K562 (cell line): ENCODE results near the gene ITSN1. TPM values are rescaled to one million over a fixed set of nuclear protein-coding genes. Genes with fewer than 3 reads are reported as not detected.

Source experiments
- ATAC-seq: fragments of 200-7000 bp; cut with Tn5 transposase; 3 replicates; pipeline ENCODE4 v1.9.1; 2020; ENCODE audit warnings: moderate library complexity
- BruUV-seq: library from RNA; stranded (reverse); fragments of 400-500 nt; replicated peaks from 2 replicates; lab custom pipeline; 2021; lab: Mats Ljungman, UMichigan
- CTCF ChIA-PET: fragments of 300-600 bp; formaldehyde crosslinking; extraction: SDS; loops from one replicate; lab custom pipeline; 2021; ENCODE audit warnings: low intra/inter-chr PET ratio; lab: Yijun Ruan, JAX
- POLR2A ChIA-PET: fragments of 300-600, 350-650 bp; sonication (Branson Sonifier 250); formaldehyde crosslinking; extraction: SDS; loops from one replicate; lab custom pipeline; 2021; ENCODE audit warnings: antibody characterized with exemption, inconsistent platforms; lab: Yijun Ruan, JAX
- DNase-seq, 4 experiments: peaks; one replicate each; pipeline versions ENCODE4 v3.0.0 to v3.0.0-alpha.2; 2011 to 2018; ENCODE audit warnings: low spot score in 3 of 4, mixed read lengths in 3 of 4; ENCODE audit errors: extremely low read depth in 1 of 4
- FAIRE-seq: peaks from 2 replicates; lab custom pipeline; 2011; peaks lifted over from hg19 to GRCh38; lab: Jason Lieb, UNC
- H2AFZ ChIP-seq: 2 replicates; pipeline ENCODE4 v1.6.0; 2011; ENCODE audit warnings: low read depth, low read length, control low read depth, inconsistent platforms
- H3K27ac ChIP-seq: fragments of 200-600 bp; 3 replicates; pipeline ENCODE4 v1.8.0; 2011; ENCODE audit warnings: low read depth, mild to moderate bottlenecking, control low read depth, inconsistent platforms, low read length, moderate library complexity, mixed read lengths; ENCODE audit errors: extremely low read depth
- H3K27me3 ChIP-seq, 2 experiments: fragments of 300-600 bp in 1 of 2; 2 replicates in 1 of 2; 3 replicates in 1 of 2; pipeline versions ENCODE4 v1.6.0 to v1.8.0; 2011; ENCODE audit warnings: inconsistent platforms in 2 of 2, low read length in 2 of 2, mild to moderate bottlenecking in 1 of 2, mixed read lengths in 1 of 2, moderate library complexity in 1 of 2; ENCODE audit not compliant: control insufficient read depth in 2 of 2, insufficient read depth in 2 of 2
- H3K36me3 ChIP-seq: fragments of 300-600 bp; 3 replicates; pipeline ENCODE4 v1.8.0; 2011; ENCODE audit warnings: mild to moderate bottlenecking, low read length, inconsistent platforms; ENCODE audit not compliant: control insufficient read depth, insufficient read depth
- H3K4me1 ChIP-seq, 2 experiments: fragments of 200-600 bp in 1 of 2; replicated peaks in 1 of 2; 2 replicates in 1 of 2; 3 replicates in 1 of 2; pipeline versions ENCODE4 v1.5.1 to v1.8.0; 2011; ENCODE audit warnings: inconsistent platforms in 2 of 2, low read length in 2 of 2, mild to moderate bottlenecking in 1 of 2, mixed read lengths in 1 of 2, moderate library complexity in 1 of 2; ENCODE audit not compliant: control insufficient read depth in 2 of 2, insufficient read depth in 2 of 2
- H3K4me2 ChIP-seq: 2 replicates; pipeline ENCODE4 v1.6.1; 2011; ENCODE audit warnings: low read length, control low read depth, inconsistent platforms, mixed read lengths; ENCODE audit not compliant: insufficient read depth
- H3K4me3 ChIP-seq: fragments of 200-600 bp; sonication (generic), shearing (Covaris generic); 2 replicates; pipeline ENCODE4 v1.5.1; 2016; ENCODE audit warnings: control low read depth, inconsistent platforms
- H3K79me2 ChIP-seq: fragments of 200-600 bp; 3 replicates; pipeline ENCODE4 v1.8.0; 2011; ENCODE audit warnings: low read length, inconsistent platforms; ENCODE audit not compliant: control insufficient read depth, insufficient read depth
- H3K9ac ChIP-seq, 2 experiments: 2 replicates each; pipeline versions ENCODE4 v1.6.0 to v1.6.1; 2011; ENCODE audit warnings: low read depth in 2 of 2, low read length in 2 of 2, control low read depth in 1 of 2, inconsistent platforms in 1 of 2, mild to moderate bottlenecking in 1 of 2, mixed read lengths in 1 of 2; ENCODE audit not compliant: insufficient read depth in 1 of 2
- H3K9me1 ChIP-seq: one replicate; pipeline ENCODE4 v1.6.0; 2011; ENCODE audit warnings: inconsistent platforms, mild to moderate bottlenecking, low read length, moderate library complexity; ENCODE audit not compliant: control insufficient read depth, insufficient read depth
- H3K9me3 ChIP-seq: replicated peaks from 2 replicates; pipeline ENCODE4 v1.5.1; 2011; ENCODE audit warnings: low read depth, low read length, inconsistent platforms; ENCODE audit not compliant: control insufficient read depth, insufficient read depth
- H4K20me1 ChIP-seq: replicated peaks from 2 replicates; pipeline ENCODE4 v1.6.1; 2011; ENCODE audit warnings: low read length, inconsistent platforms, mixed read lengths; ENCODE audit not compliant: control insufficient read depth, insufficient read depth
- AFF1 ChIP-seq, 2 experiments: fragments of 450-650 bp; IDR thresholded peaks; 2 replicates each; pipeline ENCODE4 v1.6.1; 2018; ENCODE audit warnings: mild to moderate bottlenecking in 2 of 2, low read depth in 1 of 2; ENCODE audit not compliant: partially characterized antibody in 2 of 2
- ARID1B ChIP-seq: fragments of 450-650 bp; IDR thresholded peaks from 2 replicates; pipeline ENCODE4 v1.6.1; 2016; ENCODE audit warnings: antibody characterized with exemption, mild to moderate bottlenecking, inconsistent platforms
- BRF2 ChIP-seq: IDR thresholded peaks from 3 replicates; pipeline ENCODE4 v1.6.1; 2011; ENCODE audit warnings: borderline replicate concordance, mild to moderate bottlenecking; ENCODE audit not compliant: insufficient read length, insufficient read depth
- CHD4 ChIP-seq: fragments of 200-600 bp; sonication (generic); IDR thresholded peaks from 3 replicates; pipeline ENCODE4 v1.6.1; 2012; ENCODE audit warnings: low read depth, mild to moderate bottlenecking, mixed read lengths, low read length, inconsistent platforms; ENCODE audit not compliant: insufficient read depth, insufficient replicate concordance, poor library complexity, severe bottlenecking
- HDAC6 ChIP-seq: IDR thresholded peaks from 2 replicates; pipeline ENCODE4 v1.6.1; 2012; ENCODE audit warnings: low read depth, mild to moderate bottlenecking, control low read depth, inconsistent platforms, low read length, moderate library complexity
- MIER1 ChIP-seq: fragments of 450-650 bp; IDR thresholded peaks from 2 replicates; pipeline ENCODE4 v1.6.1; 2016; ENCODE audit warnings: antibody characterized with exemption, mild to moderate bottlenecking, low read depth
- SAFB2 ChIP-seq: fragments of 200-400 bp; formaldehyde crosslinking; IDR thresholded peaks from 2 replicates; pipeline ENCODE4 v1.6.1; 2018; ENCODE audit warnings: borderline replicate concordance, low read length, low read depth, moderate library complexity; ENCODE audit not compliant: severe bottlenecking
- ZSCAN32 ChIP-seq: fragments of 450-650 bp; formaldehyde crosslinking; IDR thresholded peaks from 2 replicates; pipeline ENCODE4 v1.4.0; 2020; ENCODE audit warnings: mild to moderate bottlenecking, moderate library complexity
- WGBS: fragments of 100-300 bp; shearing (Covaris generic); methylation state at CpG from one replicate; pipeline ENCODE4 v1.1.6; 2016; ENCODE audit warnings: low coverage, mixed read lengths; ENCODE audit not compliant: insufficient coverage; ENCODE audit errors: missing lambda C conversion rate; 5-methylcytosine and 5-hydroxymethylcytosine counted together
- in situ Hi-C: fragments of 300-500 bp; cut with MboI; formaldehyde crosslinking; loops from 4 replicates; pipeline ENCODE4 v1.15.0; 2018; ENCODE audit warnings: inconsistent platforms, mixed read lengths
- intact Hi-C: fragments of 100-400 bp; cut with micrococcal nuclease; formaldehyde crosslinking; loops from 2 replicates; pipeline ENCODE4 v1.14.2; 2022
- polyA plus RNA-seq, 8 experiments: library from polyadenylated mRNA; depleted of rRNA in 4 of 8; stranded (reverse) in 5 of 8; unstranded in 3 of 8; fragments of >200 nt; fragmentation: Nextera tagmentation in 2 of 8; fragmentation: Illumina TruSeq in 1 of 8; extraction: Ambion mirVana in 2 of 8; extraction: Trizol in 1 of 8; gene quantifications; 2 replicates each; pipeline versions ENCODE4 v1.2.1 to v1.2.3, GENCODE V29; 2011 to 2014; ENCODE audit warnings: inconsistent platforms in 1 of 8, missing spikeins in 1 of 8
- total RNA-seq, 7 experiments: library from RNA; depleted of rRNA in 6 of 7; stranded (reverse); fragments of >200 nt in 6 of 7; fragmentation: Illumina TruSeq in 2 of 7; extraction: Trizol in 2 of 7; gene quantifications; 2 replicates each; pipeline versions ENCODE4 v1.2.1 to v1.2.3, GENCODE V29; 2011 to 2021; ENCODE audit warnings: low replicate concordance in 1 of 7

The ITSN1 gene
- total and polyA plus RNA-seq, 9 of the 15 experiments (the other 6 are each of a cell fraction or from before 2014, with no cell fraction given), result 1.1 to 12.6 (median 4.8) TPM

- ChIA-PET POLR2A (interaction anchor here (1.3 kb wide), 1 partner anchor 34 kb away, joined by 3 read pairs; no protein-coding TSS in a partner anchor), CTCF (no interaction called here)
- Histone ChIP-seq H3K4me1 (peaks cover 0 to 4% of the 10 kb centered on the region in 2 experiments; a peak in 1 of 5 replicates), H2AFZ (no peak overlapping the region), H3K9ac (peak overlapping the region in 1 of 2 experiments; percentile 46; a peak in 1 of 4 replicates), H3K4me2 (no peak overlapping the region), H3K9me1 (no peaks in the 10 kb centered on the region), H3K4me3 (no peak overlapping the region), H3K9me3 (no peaks in the 10 kb centered on the region), H4K20me1 (no peaks in the 10 kb centered on the region), H3K36me3 (no peaks in the 10 kb centered on the region), H3K27ac (no peak overlapping the region), H3K27me3 (peaks cover 37 to 53% of the 10 kb centered on the region in 2 experiments), H3K79me2 (no peaks in the 10 kb centered on the region)
- in situ Hi-C loops (no loop called here), intact Hi-C loops (no loop called here)
- TF ChIP-seq CHD4 (no peak), AFF1 (IDR thresholded peaks at IDR 0.05; ENCODE audit: low read depth in 1 of 2, partially characterized antibody in 2 of 2) (no peak), HDAC6 (no peak), ARID1B (no peak), BRF2 (no peak), MIER1 (no peak), ZSCAN32 (CRISPR knock-in tag) (no peak), SAFB2 (no peak)
- DNase-seq (no peak), FAIRE-seq (no peak), ATAC-seq (peak; percentile 16; the same call in 2 of the 3 replicates)
- 3% methylated on average over 9 of the region's 9 CpGs for WGBS
- no TSS peak for BruUV-seq
Measured at GRCh38 chr21:33865176-33865575, 222.9 kb downstream of the ITSN1 start.
